MM.1S (cell line): ENCODE data around the gene ATP6V0A1.
"Not testable (repeated sequence)": the region's sequence is repeated elsewhere in the genome, so short reads cannot be mapped to it uniquely, and the experiment has no call there.

ENCODE experiments used
- CTCF ChIP-seq: fragments of 300-600 bp; sonication (generic); IDR thresholded peaks from 2 replicates; pipeline ENCODE4 v1.5.1; 2016; ENCODE audit warnings: antibody characterized with exemption, low read length, mixed read lengths
- EZH2 ChIP-seq: fragments of 300-600 bp; sonication (generic); optimal IDR thresholded peaks from 2 replicates; pipeline ENCODE3; 2017; ENCODE audit warnings: low read depth, mild to moderate bottlenecking, antibody characterized with exemption, low read length, mixed read lengths
- EZH2phosphoT487 ChIP-seq: fragments of 300-600 bp; sonication (generic); IDR thresholded peaks from 2 replicates; pipeline ENCODE4 v1.6.1; 2018; ENCODE audit warnings: antibody characterized with exemption, low read length

DNA sequence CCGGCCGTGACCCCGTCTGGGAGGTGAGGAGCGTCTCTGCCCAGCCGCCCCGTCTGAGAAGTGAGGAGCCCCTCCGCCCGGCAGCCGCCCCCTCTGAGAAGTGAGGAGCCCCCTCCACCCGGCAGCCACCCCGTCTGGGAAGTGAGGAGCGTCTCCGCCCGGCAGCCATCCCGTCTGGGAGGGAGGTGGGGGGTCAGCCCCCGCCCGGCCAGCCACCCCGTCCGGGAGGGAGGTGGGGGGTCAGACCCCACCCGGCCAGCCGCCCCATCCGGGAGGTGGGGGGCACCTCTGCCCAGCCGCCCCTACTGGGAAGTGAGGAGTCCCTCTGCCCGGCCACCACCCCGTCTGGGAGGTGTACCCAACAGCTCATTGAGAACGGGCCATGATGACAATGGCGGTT, 9.5 kb upstream of the ATP6V0A1 start:
- not testable (repeated sequence) for TF ChIP-seq CTCF, EZH2, EZH2phosphoT487
